Measurements from ENCODE around the gene FNDC3B. TPM values are rescaled to one million over a fixed set of nuclear protein-coding genes. Genes with fewer than 3 reads are reported as not detected.

Gene FNDC3B
- polyA plus RNA-seq, 2 of the 4 experiments (the other 2 are of a cell fraction) = 29.5 to 33.6 TPM

DNA sequence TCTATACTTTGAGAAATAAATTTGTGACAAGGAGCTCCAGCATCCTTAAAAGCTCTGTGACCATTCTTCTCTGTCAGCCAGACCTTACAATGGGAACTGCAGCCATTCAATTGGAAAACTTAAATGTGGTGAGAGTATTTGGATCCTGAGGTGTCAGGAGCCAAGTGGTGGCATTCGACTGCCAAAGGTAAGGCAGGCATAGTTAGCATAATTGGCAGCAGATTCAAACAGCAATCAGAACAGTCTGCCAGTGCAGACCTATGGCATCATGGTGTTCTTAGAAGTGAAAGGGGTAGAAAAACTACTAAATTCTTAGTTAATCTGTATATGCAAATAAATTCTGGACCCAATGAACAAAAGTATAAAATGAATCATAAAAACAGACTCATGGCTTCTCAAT, 18.2 kb upstream of the FNDC3B start:
- CTCF ChIA-PET = interaction anchor here (1.5 kb wide), 1 partner anchor 18 kb away, joined by 4 read pairs; the partner anchor contains the start of gene FNDC3B
- TF ChIP-seq RARB (CRISPR knock-in tag; IDR thresholded peaks at IDR 0.05) = no peak
- no peak for TF ChIP-seq HDAC2 (IDR thresholded peaks at IDR 0.05)
- TF ChIP-seq, protein P1, sequence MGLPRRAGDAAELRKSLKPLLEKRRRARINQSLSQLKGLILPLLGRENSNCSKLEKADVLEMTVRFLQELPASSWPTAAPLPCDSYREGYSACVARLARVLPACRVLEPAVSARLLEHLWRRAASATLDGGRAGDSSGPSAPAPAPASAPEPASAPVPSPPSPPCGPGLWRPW (IDR thresholded peaks at IDR 0.05) = no peak
- no peak for TF ChIP-seq CBX8 (IDR thresholded peaks at IDR 0.05)
- DNase-seq (ENCODE audit: low read depth in 1 of 2, low spot score in 1 of 2) = no peak
- FAIRE-seq = no peak
- WGBS (ENCODE audit: missing lambda C conversion rate) = 71% methylated on average over 1 of the region's 1 CpG
- no peaks in the 10 kb centered on the region for H3K4me1 ChIP-seq
- H3K4me3 ChIP-seq = no peak overlapping the region
- H3K9me3 ChIP-seq = no peaks in the 10 kb centered on the region
- H3K27ac ChIP-seq = no peak overlapping the region
- H3K4me2 ChIP-seq = no peak overlapping the region
- ATAC-seq = no peak
- POLR2A ChIA-PET = no interaction called here

DNA sequence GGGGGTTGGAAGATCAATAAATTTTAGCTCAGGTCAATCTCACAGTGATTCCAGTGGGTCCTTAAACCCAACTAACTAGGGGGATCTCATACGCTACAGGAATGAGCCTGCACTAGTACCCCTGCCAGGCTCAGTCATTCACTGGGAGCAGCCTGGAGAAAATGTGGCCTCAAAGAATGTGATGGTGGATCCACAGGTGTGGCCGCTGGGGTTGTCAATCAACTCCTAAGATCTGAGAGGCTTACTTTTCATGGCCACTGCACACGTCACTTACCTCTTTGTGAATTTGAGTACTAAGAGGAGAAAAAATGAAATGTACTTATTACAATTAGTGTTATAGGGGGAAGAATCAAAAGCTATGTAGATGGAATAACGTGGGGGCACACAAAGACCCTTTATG, 17.5 kb upstream of the FNDC3B start:
- Histone ChIP-seq H3K4me2 (no peak overlapping the region), H3K9me3 (no peaks in the 10 kb centered on the region), H3K4me3 (no peak overlapping the region), H3K27ac (no peak overlapping the region), H3K4me1 (no peaks in the 10 kb centered on the region)
- no peak for ATAC-seq
- no peak for FAIRE-seq
- no peak for DNase-seq (ENCODE audit: low read depth in 1 of 2, low spot score in 1 of 2)
- ChIA-PET POLR2A (no interaction called here), CTCF (interaction anchor here (1.5 kb wide), 1 partner anchor 17 kb away, joined by 4 read pairs; the partner anchor contains the start of gene FNDC3B)
- no peak for TF ChIP-seq ZNF302 (CRISPR knock-in tag; IDR thresholded peaks at IDR 0.05)
- no peak for TF ChIP-seq EHF (CRISPR knock-in tag; IDR thresholded peaks at IDR 0.05)
- TF ChIP-seq, protein P1 (IDR thresholded peaks at IDR 0.05) = no peak
- TF ChIP-seq NPAS2 (CRISPR knock-in tag; IDR thresholded peaks at IDR 0.05; ENCODE audit: borderline replicate concordance) = no peak
- TF ChIP-seq CHD2 (IDR thresholded peaks at IDR 0.05; ENCODE audit: low read length, partially characterized antibody) = no peak
- TF ChIP-seq HDAC2 (IDR thresholded peaks at IDR 0.05) = no peak
- TF ChIP-seq, protein P2, sequence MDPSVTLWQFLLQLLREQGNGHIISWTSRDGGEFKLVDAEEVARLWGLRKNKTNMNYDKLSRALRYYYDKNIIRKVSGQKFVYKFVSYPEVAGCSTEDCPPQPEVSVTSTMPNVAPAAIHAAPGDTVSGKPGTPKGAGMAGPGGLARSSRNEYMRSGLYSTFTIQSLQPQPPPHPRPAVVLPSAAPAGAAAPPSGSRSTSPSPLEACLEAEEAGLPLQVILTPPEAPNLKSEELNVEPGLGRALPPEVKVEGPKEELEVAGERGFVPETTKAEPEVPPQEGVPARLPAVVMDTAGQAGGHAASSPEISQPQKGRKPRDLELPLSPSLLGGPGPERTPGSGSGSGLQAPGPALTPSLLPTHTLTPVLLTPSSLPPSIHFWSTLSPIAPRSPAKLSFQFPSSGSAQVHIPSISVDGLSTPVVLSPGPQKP (IDR thresholded peaks at IDR 0.05; ENCODE audit: low read depth, low read length) = no peak
- no peak for TF ChIP-seq CHD4 (IDR thresholded peaks at IDR 0.05; ENCODE audit: borderline replicate concordance)
- no peak for TF ChIP-seq KDM5A (IDR thresholded peaks at IDR 0.05)
- TF ChIP-seq, protein P3, sequence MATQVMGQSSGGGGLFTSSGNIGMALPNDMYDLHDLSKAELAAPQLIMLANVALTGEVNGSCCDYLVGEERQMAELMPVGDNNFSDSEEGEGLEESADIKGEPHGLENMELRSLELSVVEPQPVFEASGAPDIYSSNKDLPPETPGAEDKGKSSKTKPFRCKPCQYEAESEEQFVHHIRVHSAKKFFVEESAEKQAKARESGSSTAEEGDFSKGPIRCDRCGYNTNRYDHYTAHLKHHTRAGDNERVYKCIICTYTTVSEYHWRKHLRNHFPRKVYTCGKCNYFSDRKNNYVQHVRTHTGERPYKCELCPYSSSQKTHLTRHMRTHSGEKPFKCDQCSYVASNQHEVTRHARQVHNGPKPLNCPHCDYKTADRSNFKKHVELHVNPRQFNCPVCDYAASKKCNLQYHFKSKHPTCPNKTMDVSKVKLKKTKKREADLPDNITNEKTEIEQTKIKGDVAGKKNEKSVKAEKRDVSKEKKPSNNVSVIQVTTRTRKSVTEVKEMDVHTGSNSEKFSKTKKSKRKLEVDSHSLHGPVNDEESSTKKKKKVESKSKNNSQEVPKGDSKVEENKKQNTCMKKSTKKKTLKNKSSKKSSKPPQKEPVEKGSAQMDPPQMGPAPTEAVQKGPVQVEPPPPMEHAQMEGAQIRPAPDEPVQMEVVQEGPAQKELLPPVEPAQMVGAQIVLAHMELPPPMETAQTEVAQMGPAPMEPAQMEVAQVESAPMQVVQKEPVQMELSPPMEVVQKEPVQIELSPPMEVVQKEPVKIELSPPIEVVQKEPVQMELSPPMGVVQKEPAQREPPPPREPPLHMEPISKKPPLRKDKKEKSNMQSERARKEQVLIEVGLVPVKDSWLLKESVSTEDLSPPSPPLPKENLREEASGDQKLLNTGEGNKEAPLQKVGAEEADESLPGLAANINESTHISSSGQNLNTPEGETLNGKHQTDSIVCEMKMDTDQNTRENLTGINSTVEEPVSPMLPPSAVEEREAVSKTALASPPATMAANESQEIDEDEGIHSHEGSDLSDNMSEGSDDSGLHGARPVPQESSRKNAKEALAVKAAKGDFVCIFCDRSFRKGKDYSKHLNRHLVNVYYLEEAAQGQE (IDR thresholded peaks at IDR 0.05) = no peak
- WGBS (ENCODE audit: missing lambda C conversion rate) = 74% methylated on average over 4 of the region's 4 CpGs

DNA sequence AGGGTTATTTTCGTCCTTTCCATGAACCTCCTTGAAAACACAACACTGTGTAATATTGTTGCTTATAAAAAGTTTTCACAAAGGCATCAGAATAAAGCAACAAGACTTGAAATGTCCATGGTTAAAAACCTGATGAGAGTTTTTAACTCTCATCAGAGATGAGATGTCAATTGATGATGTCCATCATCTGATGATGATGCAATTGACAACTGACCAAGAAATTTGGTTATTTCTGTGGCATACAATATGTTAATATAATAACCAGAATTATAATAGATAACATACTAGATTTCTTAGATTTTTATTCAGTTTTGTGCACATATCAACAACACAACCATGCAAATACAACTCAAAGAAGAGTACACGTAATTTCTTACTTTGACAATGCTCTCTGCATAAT, 15.5 kb upstream of the FNDC3B start:
- Histone ChIP-seq H3K9me3 (no peaks in the 10 kb centered on the region), H3K4me2 (no peak overlapping the region), H3K27ac (no peak overlapping the region), H3K4me1 (no peaks in the 10 kb centered on the region), H3K4me3 (no peak overlapping the region)
- DNase-seq (ENCODE audit: low read depth in 1 of 2, low spot score in 1 of 2) = no peak
- TF ChIP-seq CBX8 (IDR thresholded peaks at IDR 0.05) = no peak
- TF ChIP-seq ZSCAN20 (CRISPR knock-in tag; IDR thresholded peaks at IDR 0.05) = no peak
- no peak for TF ChIP-seq NR3C1 (IDR thresholded peaks at IDR 0.05)
- TF ChIP-seq, protein P4, sequence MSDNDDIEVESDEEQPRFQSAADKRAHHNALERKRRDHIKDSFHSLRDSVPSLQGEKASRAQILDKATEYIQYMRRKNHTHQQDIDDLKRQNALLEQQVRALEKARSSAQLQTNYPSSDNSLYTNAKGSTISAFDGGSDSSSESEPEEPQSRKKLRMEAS (IDR thresholded peaks at IDR 0.05) = no peak
- no peak for TF ChIP-seq RNF2 (IDR thresholded peaks at IDR 0.05; ENCODE audit: borderline replicate concordance, low read depth)
- TF ChIP-seq FOSL2 (IDR thresholded peaks at IDR 0.05) = no peak
- TF ChIP-seq FOSL2 (CRISPR knock-in tag; IDR thresholded peaks at IDR 0.05) = no peak
- TF ChIP-seq CBX2 (IDR thresholded peaks at IDR 0.05; ENCODE audit: borderline replicate concordance, low read depth) = no peak
- no peak for TF ChIP-seq CHD4 (IDR thresholded peaks at IDR 0.05; ENCODE audit: borderline replicate concordance)
- no peak for TF ChIP-seq ZFP36 (IDR thresholded peaks at IDR 0.05; ENCODE audit: borderline replicate concordance, partially characterized antibody)
- no peak for TF ChIP-seq HEYL (CRISPR knock-in tag; IDR thresholded peaks at IDR 0.05)
- no peak for TF ChIP-seq JUN (IDR thresholded peaks at IDR 0.05)
- TF ChIP-seq HOXB5 (CRISPR knock-in tag; IDR thresholded peaks at IDR 0.05) = no peak
- no peak for TF ChIP-seq PHF8 (IDR thresholded peaks at IDR 0.05; ENCODE audit: borderline replicate concordance, low read depth)
- no peak for TF ChIP-seq NPAS2 (CRISPR knock-in tag; IDR thresholded peaks at IDR 0.05; ENCODE audit: borderline replicate concordance)
- no peak for ATAC-seq
- CTCF ChIA-PET = no interaction called here
- FAIRE-seq = no peak
- POLR2A ChIA-PET = no interaction called here
- WGBS (ENCODE audit: missing lambda C conversion rate) = 73% methylated on average over 2 of the region's 2 CpGs

Data from A549 (cell line).